H1 (cell line): ENCODE measurements around the gene TRMT44. TPM values are rescaled to one million over a fixed set of nuclear protein-coding genes. Genes with fewer than 3 reads are reported as not detected.

Experiments
- CTCF ChIA-PET: fragments of 300-600 bp; sonication (Branson Sonifier 250); formaldehyde crosslinking; loops from one replicate; lab custom pipeline; 2021; ENCODE audit not compliant: partially characterized antibody; lab: Charles Lee
- POLR2A ChIA-PET: fragments of 300-600 bp; sonication (Branson Sonifier 250); formaldehyde crosslinking; loops from one replicate; lab custom pipeline; 2021; ENCODE audit warnings: inconsistent platforms; ENCODE audit not compliant: partially characterized antibody; lab: Charles Lee
- DNase-seq, 2 experiments: peaks; one replicate each; pipeline versions ENCODE4 v3.0.0 to v3.0.0-alpha.2; 2010 to 2022; ENCODE audit warnings: low spot score in 2 of 2, low read depth in 1 of 2, mixed read lengths in 1 of 2
- FAIRE-seq: peaks from 2 replicates; lab custom pipeline; 2011; peaks lifted over from hg19 to GRCh38; lab: Jason Lieb, UNC
- H2AFZ ChIP-seq: 2 replicates; pipeline ENCODE4 v1.8.1; 2012; ENCODE audit warnings: low read length, inconsistent platforms
- H2AK5ac ChIP-seq: 2 replicates; pipeline ENCODE4 v1.6.1; 2013; ENCODE audit warnings: low read depth, low read length
- H2BK120ac ChIP-seq: replicated peaks from 2 replicates; pipeline ENCODE3; 2013; ENCODE audit warnings: low read depth, low read length, inconsistent platforms
- H2BK12ac ChIP-seq: 2 replicates; pipeline ENCODE4 v1.6.1; 2013; ENCODE audit warnings: low read depth, low read length
- H2BK15ac ChIP-seq: 2 replicates; pipeline ENCODE4 v1.6.1; 2013; ENCODE audit warnings: low read length
- H2BK20ac ChIP-seq: 2 replicates; pipeline ENCODE4 v1.6.1; 2013; ENCODE audit warnings: low read length
- H2BK5ac ChIP-seq: 2 replicates; pipeline ENCODE4 v1.6.1; 2013; ENCODE audit warnings: low read depth, low read length
- H3K14ac ChIP-seq: 2 replicates; pipeline ENCODE4 v1.6.1; 2013; ENCODE audit warnings: inconsistent platforms; ENCODE audit not compliant: insufficient read length
- H3K18ac ChIP-seq: 2 replicates; pipeline ENCODE4 v1.6.1; 2013; ENCODE audit warnings: low read length; ENCODE audit errors: extremely low read depth
- H3K23ac ChIP-seq: 2 replicates; pipeline ENCODE4 v1.6.1; 2013; ENCODE audit warnings: inconsistent platforms; ENCODE audit not compliant: insufficient read length
- H3K23me2 ChIP-seq: 2 replicates; pipeline ENCODE4 v1.6.1; 2013; ENCODE audit warnings: low read depth, low read length
- H3K27ac ChIP-seq: 2 replicates; pipeline ENCODE4 v1.6.1; 2011; ENCODE audit warnings: low read depth, low read length, inconsistent platforms
- H3K27me3 ChIP-seq, 4 experiments: replicated peaks in 1 of 4; 1 replicate in 1 of 4; 2 replicates in 3 of 4; pipeline versions ENCODE4 v1.6.1 to v1.8.1; 2011 to 2013; ENCODE audit warnings: low read length in 3 of 4, mild to moderate bottlenecking in 3 of 4, inconsistent platforms in 2 of 4, mixed read lengths in 2 of 4, moderate library complexity in 1 of 4; ENCODE audit not compliant: control insufficient read depth in 3 of 4, insufficient read depth in 3 of 4; ENCODE audit errors: extremely low read depth in 1 of 4
- H3K36me3 ChIP-seq, 4 experiments: 2 replicates each; pipeline versions ENCODE4 v1.6.1 to v1.8.1; 2011 to 2013; ENCODE audit warnings: mild to moderate bottlenecking in 4 of 4, low read length in 3 of 4, moderate library complexity in 2 of 4, control low read depth in 1 of 4, inconsistent platforms in 1 of 4; ENCODE audit not compliant: insufficient read depth in 4 of 4, control insufficient read depth in 2 of 4
- H3K4ac ChIP-seq: replicated peaks from 2 replicates; pipeline ENCODE3; 2013; ENCODE audit warnings: low read length, low read depth, mixed read lengths, inconsistent platforms; ENCODE audit not compliant: insufficient read length
- H3K4me1 ChIP-seq, 4 experiments: replicated peaks in 1 of 4; 1 replicate in 1 of 4; 2 replicates in 3 of 4; pipeline versions ENCODE4 v1.6.1 to v1.8.1; 2011 to 2013; ENCODE audit warnings: low read length in 3 of 4, inconsistent platforms in 2 of 4, mixed read lengths in 1 of 4; ENCODE audit not compliant: insufficient read depth in 4 of 4, control insufficient read depth in 3 of 4
- H3K4me2 ChIP-seq, 2 experiments: 2 replicates each; pipeline versions ENCODE4 v1.6.1 to v1.8.1; 2011 to 2013; ENCODE audit warnings: low read depth in 2 of 2, low read length in 2 of 2, control low read depth in 1 of 2, inconsistent platforms in 1 of 2, mild to moderate bottlenecking in 1 of 2; ENCODE audit not compliant: insufficient read depth in 1 of 2
- H3K4me3 ChIP-seq, 4 experiments: fragments of 200-600, 300-600 bp in 1 of 4; sonication (generic), shearing (Covaris generic), sonication (Bioruptor Twin) in 1 of 4; 2 replicates each; pipeline versions ENCODE4 v1.5.1 to v1.8.1; 2011 to 2016; ENCODE audit warnings: low read length in 4 of 4, low read depth in 3 of 4, control low read depth in 2 of 4, inconsistent platforms in 2 of 4, mild to moderate bottlenecking in 2 of 4, mixed read lengths in 1 of 4, moderate library complexity in 1 of 4; ENCODE audit not compliant: insufficient read depth in 2 of 4; ENCODE audit errors: extremely low read depth in 1 of 4
- H3K56ac ChIP-seq: replicated peaks from 2 replicates; pipeline ENCODE3; 2013; ENCODE audit warnings: low read depth, mild to moderate bottlenecking, mixed read lengths, low read length, inconsistent platforms; ENCODE audit not compliant: insufficient read length
- H3K79me1 ChIP-seq: 2 replicates; pipeline ENCODE4 v1.6.1; 2013; ENCODE audit warnings: low read depth, low read length, control low read depth
- H3K79me2 ChIP-seq, 2 experiments: 2 replicates each; pipeline versions ENCODE4 v1.6.1 to v1.8.1; 2012 to 2013; ENCODE audit warnings: low read length in 2 of 2, mild to moderate bottlenecking in 2 of 2, inconsistent platforms in 1 of 2; ENCODE audit not compliant: insufficient read depth in 2 of 2, control insufficient read depth in 1 of 2
- H3K9ac ChIP-seq, 4 experiments: replicated peaks in 1 of 4; 1 replicate in 1 of 4; 2 replicates in 3 of 4; pipeline versions ENCODE4 v1.6.1 to v1.8.1; 2011 to 2013; ENCODE audit warnings: low read depth in 3 of 4, low read length in 3 of 4, control low read depth in 2 of 4, mild to moderate bottlenecking in 2 of 4, moderate library complexity in 2 of 4, inconsistent platforms in 1 of 4; ENCODE audit errors: extremely low read depth in 1 of 4
- H3K9me3 ChIP-seq, 2 experiments: 2 replicates each; pipeline versions ENCODE4 v1.6.1 to v1.8.1; 2012 to 2013; ENCODE audit warnings: mild to moderate bottlenecking in 2 of 2, moderate library complexity in 2 of 2, control low read depth in 1 of 2, inconsistent platforms in 1 of 2, low read depth in 1 of 2, low read length in 1 of 2, mixed read lengths in 1 of 2; ENCODE audit not compliant: insufficient read depth in 2 of 2
- H4K20me1 ChIP-seq, 2 experiments: replicated peaks in 1 of 2; 2 replicates each; pipeline versions ENCODE3 to v1.8.1; 2011 to 2013; ENCODE audit warnings: inconsistent platforms in 2 of 2, low read length in 2 of 2, mild to moderate bottlenecking in 1 of 2; ENCODE audit not compliant: insufficient read depth in 2 of 2, control insufficient read depth in 1 of 2
- H4K5ac ChIP-seq: 2 replicates; pipeline ENCODE4 v1.6.1; 2013; ENCODE audit warnings: low read length, low read depth, mixed read lengths, inconsistent platforms; ENCODE audit not compliant: insufficient read length
- H4K8ac ChIP-seq: 2 replicates; pipeline ENCODE4 v1.8.0; 2013; ENCODE audit warnings: mild to moderate bottlenecking, moderate library complexity, low read length, inconsistent platforms; ENCODE audit not compliant: insufficient read depth; ENCODE audit errors: extremely low read depth
- H4K91ac ChIP-seq: replicated peaks from 2 replicates; pipeline ENCODE3; 2013; ENCODE audit warnings: low read length, mixed read lengths, inconsistent platforms; ENCODE audit not compliant: insufficient read length
- CHD1 ChIP-seq: IDR thresholded peaks from 2 replicates; pipeline ENCODE4 v1.6.1; 2012; ENCODE audit warnings: low read depth, low read length, improper control_type of control experiment
- CTBP2 ChIP-seq: IDR thresholded peaks from 2 replicates; pipeline ENCODE4 v1.7.0; 2011; ENCODE audit warnings: borderline replicate concordance, mild to moderate bottlenecking, moderate library complexity, mixed read lengths, low read length; ENCODE audit not compliant: insufficient read depth, insufficient read length
- EGR1 ChIP-seq: IDR thresholded peaks from 2 replicates; pipeline ENCODE4 v1.6.1; 2011; ENCODE audit warnings: low read depth, low read length, borderline replicate concordance
- KDM1A ChIP-seq: fragments of 200-600, 300-600 bp; sonication (generic); IDR thresholded peaks from 2 replicates; pipeline ENCODE4 v1.7.1; 2016; ENCODE audit warnings: mild to moderate bottlenecking, low read length, borderline replicate concordance
- SP2 ChIP-seq: IDR thresholded peaks from 2 replicates; pipeline ENCODE4 v1.6.1; 2012; ENCODE audit warnings: mild to moderate bottlenecking, low read length, inconsistent platforms
- ZNF274 ChIP-seq: IDR thresholded peaks from 2 replicates; pipeline ENCODE4 v1.7.0; 2012; ENCODE audit warnings: low read length, borderline replicate concordance; ENCODE audit errors: extremely low read depth
- WGBS, 2 experiments: shearing (Covaris generic) in 1 of 2; methylation state at CpG; one replicate each; pipeline versions ENCODE4 v1.1.6 to v1.1.7; 2013 to 2015; ENCODE audit warnings: low lambda C conversion rate in 2 of 2, mixed read lengths in 2 of 2, inconsistent platforms in 1 of 2, low coverage in 1 of 2, missing lambda C conversion rate in 1 of 2; ENCODE audit not compliant: insufficient replicate concordance in 2 of 2, insufficient coverage in 1 of 2, insufficient read length in 1 of 2; ENCODE audit errors: extremely low coverage in 1 of 2, missing lambda C conversion rate in 1 of 2; 5-methylcytosine and 5-hydroxymethylcytosine counted together
- polyA plus RNA-seq, 7 experiments: library from polyadenylated mRNA; depleted of rRNA in 3 of 7; stranded (reverse) in 5 of 7; unstranded in 2 of 7; fragments of >200 nt in 5 of 7; fragments of 200-250 nt in 2 of 7; gene quantifications; 1 replicate in 5 of 7; 2 replicates in 1 of 7; 4 replicates in 1 of 7; pipeline versions ENCODE4 v1.2.1 to v1.2.3, GENCODE V29; 2011 to 2013; ENCODE audit warnings: missing spikeins in 2 of 7, mixed read lengths in 2 of 7
- total RNA-seq: library from RNA; stranded (reverse); fragmentation: NEBNext Ultra II Directional; extraction: Animal tissue kit (Norgen Biotek cat#: 25700); gene quantifications from 2 replicates; pipeline ENCODE4 v1.2.1, GENCODE V29; 2021

The TRMT44 gene
- total and polyA plus RNA-seq, 2 of the 8 experiments (the other 6 are each of a cell fraction or from before 2014, with no cell fraction given): 8.6 to 23.9 TPM

- no peak overlapping the region for H2BK120ac ChIP-seq
- H3K36me3 ChIP-seq: no peaks in the 10 kb centered on the region
- peak overlapping the region in 1 of 2 experiments; percentile 70; a peak in 2 of 4 replicates for H3K4me2 ChIP-seq
- H3K27me3 ChIP-seq: no peaks in the 10 kb centered on the region; a peak in 1 of 7 replicates
- ChIA-PET CTCF (interaction anchor here (0.8 to 2.9 kb wide), 10 partner anchors 8 to 253 kb away, joined by 3 to 18 read pairs (median 6); partner anchors contain the start of gene HTRA3), POLR2A (interaction anchor here (1.1 to 2.6 kb wide), 3 partner anchors 10 to 13 kb away, joined by 3 to 11 read pairs (median 5); partner anchors contain the start of genes ACOX3 and TRMT44)
- H3K27ac ChIP-seq: no peak overlapping the region
- H2AFZ ChIP-seq: no peak overlapping the region
- H3K79me2 ChIP-seq: no peaks in the 10 kb centered on the region
- no peak overlapping the region for H3K56ac ChIP-seq
- H3K79me1 ChIP-seq: no peaks in the 10 kb centered on the region
- peaks cover 4% of the 10 kb centered on the region; the same call in 1 of the 2 replicates for H3K23me2 ChIP-seq
- H4K8ac ChIP-seq: no peak overlapping the region
- no peak for TF ChIP-seq CTBP2
- TF ChIP-seq ZNF274: no peak
- no peak for TF ChIP-seq KDM1A
- no peak for TF ChIP-seq EGR1
- no peak for TF ChIP-seq SP2
- TF ChIP-seq CHD1: no peak
- no peaks in the 10 kb centered on the region for H3K9me3 ChIP-seq
- no peak overlapping the region for H3K14ac ChIP-seq
- no peak overlapping the region for H3K18ac ChIP-seq
- no peak overlapping the region for H2AK5ac ChIP-seq
- H4K20me1 ChIP-seq: no peaks in the 10 kb centered on the region
- peak overlapping the region in 1 of 4 experiments; percentile 71; a peak in 1 of 8 replicates for H3K4me3 ChIP-seq
- no peak overlapping the region for H3K23ac ChIP-seq
- no peak overlapping the region for H3K9ac ChIP-seq
- no peak overlapping the region for H2BK12ac ChIP-seq
- H4K91ac ChIP-seq: no peak overlapping the region
- no peak overlapping the region for H2BK15ac ChIP-seq
- H3K4ac ChIP-seq: no peak overlapping the region
- WGBS, 2 experiments: 79% methylated on average over 17 of the region's 17 CpGs; no CpG with 5 or more reads in 1 of the 2 experiments
- no peak overlapping the region for H2BK5ac ChIP-seq
- H4K5ac ChIP-seq: no peak overlapping the region
- H3K4me1 ChIP-seq: peaks cover 0 to 4% (median 0%) of the 10 kb centered on the region in 4 experiments; a peak in 3 of 7 replicates
- no peak for FAIRE-seq
- DNase-seq: no peak
- H2BK20ac ChIP-seq: no peak overlapping the region
Observed at GRCh38 chr4:8427262-8427661, 13.3 kb upstream of the TRMT44 start.
